Measurements from ENCODE around the gene ADAMTS2.

ADAMTS2 gene

DNA sequence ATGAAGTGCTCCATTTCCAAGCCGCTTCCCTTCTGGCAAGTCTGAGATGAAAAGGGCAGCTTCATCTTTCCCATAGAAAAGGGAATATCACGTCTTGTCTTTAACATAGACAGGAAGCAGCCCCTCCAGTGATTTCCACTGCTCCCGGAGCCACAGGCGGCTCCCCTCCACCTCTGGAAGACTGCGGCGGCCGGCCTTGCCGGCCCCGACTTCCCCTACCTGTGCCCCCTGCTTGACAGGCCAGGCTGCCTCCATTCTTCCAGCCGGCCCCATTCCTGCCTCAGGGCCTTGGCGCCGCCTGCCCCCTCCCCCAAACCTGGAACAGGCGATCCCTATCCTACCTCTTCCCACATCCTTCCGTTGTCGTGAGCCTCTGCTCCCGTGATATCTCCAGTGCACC lies 143.3 kb downstream of the ADAMTS2 start:
- ATAC-seq (replicated peaks; ENCODE audit: extremely low read depth, poor library complexity, severe bottlenecking) (no peak), DNase-seq (ENCODE audit: low spot score in 2 of 2) (no peak)
- Mint-ChIP-seq H3K27ac (ENCODE audit: low read depth) (no peak overlapping the region), H3K4me1 (no peaks in the 10 kb centered on the region), H3K36me3 (ENCODE audit: insufficient read depth) (no peaks in the 10 kb centered on the region), H3K27me3 (no peaks in the 10 kb centered on the region), H3K9me3 (no peaks in the 10 kb centered on the region), H3K4me3 (no peak overlapping the region)

DNA sequence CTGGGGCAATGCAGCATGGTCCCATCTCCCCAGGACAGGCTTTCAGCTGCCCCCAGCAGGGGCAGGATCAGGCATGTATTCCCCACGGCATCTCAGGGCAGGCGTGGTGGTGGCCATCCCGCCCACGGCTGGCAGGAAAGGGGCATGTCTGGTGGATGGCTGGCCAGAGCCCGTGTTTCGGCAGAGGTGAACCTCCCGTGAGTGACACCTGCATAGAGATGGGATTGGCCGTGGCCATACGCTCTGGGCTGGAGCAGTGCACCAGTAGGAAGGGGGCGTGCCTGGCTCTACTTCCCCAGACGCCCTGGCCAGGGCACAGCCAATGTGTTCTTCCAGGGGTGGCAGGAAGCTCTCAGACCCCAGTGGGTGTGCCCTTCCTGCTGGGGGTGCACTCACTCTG lies 146.0 kb downstream of the ADAMTS2 start:
- H3K9me3 Mint-ChIP-seq = no peaks in the 10 kb centered on the region

DNA sequence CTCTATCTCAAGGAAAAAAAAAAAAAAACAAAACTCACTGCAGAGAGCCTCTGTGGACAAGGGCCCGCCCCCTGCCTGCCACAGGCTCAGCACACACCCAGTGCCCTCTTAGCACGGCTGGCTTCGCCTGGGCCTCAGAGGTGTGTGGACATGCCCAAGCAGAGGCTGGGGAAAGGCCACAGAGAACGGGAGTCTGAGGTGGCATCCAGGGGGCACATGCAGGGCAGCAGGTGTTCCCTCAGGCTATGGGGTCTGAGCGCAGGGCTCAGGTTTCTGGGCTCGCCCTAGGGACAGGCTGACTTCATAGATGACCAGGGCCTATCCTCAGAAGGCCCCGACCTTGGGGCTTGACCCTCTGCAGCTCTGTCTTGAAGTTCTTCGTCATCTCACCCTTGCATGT lies 146.4 kb downstream of the ADAMTS2 start:
- ATAC-seq (replicated peaks; ENCODE audit: extremely low read depth, poor library complexity, severe bottlenecking) (no peak), DNase-seq (ENCODE audit: low spot score in 2 of 2) (no peak)
- H3K4me3 Mint-ChIP-seq = no peak overlapping the region
- no peaks in the 10 kb centered on the region for H3K27me3 Mint-ChIP-seq
- no peaks in the 10 kb centered on the region for H3K9me3 Mint-ChIP-seq
- no peak overlapping the region for H3K27ac Mint-ChIP-seq (ENCODE audit: low read depth)
- no peaks in the 10 kb centered on the region for H3K4me1 Mint-ChIP-seq
- H3K36me3 Mint-ChIP-seq (ENCODE audit: insufficient read depth) = no peaks in the 10 kb centered on the region

More for the DNA sequence above, 146.0 kb downstream of the ADAMTS2 start:
- no peak for ATAC-seq (replicated peaks; ENCODE audit: extremely low read depth, poor library complexity, severe bottlenecking)
- no peaks in the 10 kb centered on the region for H3K36me3 Mint-ChIP-seq (ENCODE audit: insufficient read depth)
- no peaks in the 10 kb centered on the region for H3K27me3 Mint-ChIP-seq
- H3K4me1 Mint-ChIP-seq = no peaks in the 10 kb centered on the region
- H3K27ac Mint-ChIP-seq (ENCODE audit: low read depth) = no peak overlapping the region
- DNase-seq (ENCODE audit: low spot score in 2 of 2) = no peak
- no peak overlapping the region for H3K4me3 Mint-ChIP-seq

DNA sequence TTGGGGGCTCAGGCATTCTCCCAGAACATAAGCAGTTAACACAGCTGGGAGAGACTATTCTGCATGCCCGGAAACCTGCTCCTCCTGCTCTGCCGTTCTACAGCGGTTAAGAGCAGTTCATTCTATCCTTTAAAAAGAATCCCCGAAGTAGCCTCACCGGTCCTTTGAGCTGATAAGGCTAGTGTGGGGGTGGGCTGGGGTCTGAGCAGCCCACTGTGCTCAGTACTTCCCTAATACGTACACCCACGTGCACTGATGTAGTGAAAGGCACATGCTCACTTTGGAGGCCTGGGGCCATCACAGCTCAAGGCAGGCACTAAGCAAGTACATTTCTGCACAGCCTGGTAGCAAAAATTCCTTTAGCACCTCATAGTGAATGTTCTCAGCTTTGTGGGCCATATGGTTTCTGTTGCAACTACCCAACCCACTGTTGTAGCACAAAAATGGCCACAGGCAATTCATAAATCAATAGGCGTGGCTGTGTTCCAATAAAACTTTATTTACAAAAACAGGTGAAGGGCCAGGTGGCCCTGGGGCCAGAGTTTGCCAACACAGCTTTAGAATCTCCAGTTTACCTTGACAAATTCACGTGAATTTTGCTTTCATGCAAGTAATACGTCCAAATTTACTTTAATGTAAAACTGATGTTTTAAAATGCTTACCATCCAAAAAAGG lies 148.7 kb downstream of the ADAMTS2 start:
- no peak overlapping the region for H3K4me3 Mint-ChIP-seq
- H3K4me1 Mint-ChIP-seq = no peaks in the 10 kb centered on the region
- H3K27ac Mint-ChIP-seq (ENCODE audit: low read depth) = no peak overlapping the region
- ATAC-seq (replicated peaks; ENCODE audit: extremely low read depth, poor library complexity, severe bottlenecking) (no peak), DNase-seq (ENCODE audit: low spot score in 2 of 2) (no peak)
- no peaks in the 10 kb centered on the region for H3K27me3 Mint-ChIP-seq
- H3K36me3 Mint-ChIP-seq (ENCODE audit: insufficient read depth) = peaks cover 2% of the 10 kb centered on the region
- H3K9me3 Mint-ChIP-seq = no peaks in the 10 kb centered on the region

DNA sequence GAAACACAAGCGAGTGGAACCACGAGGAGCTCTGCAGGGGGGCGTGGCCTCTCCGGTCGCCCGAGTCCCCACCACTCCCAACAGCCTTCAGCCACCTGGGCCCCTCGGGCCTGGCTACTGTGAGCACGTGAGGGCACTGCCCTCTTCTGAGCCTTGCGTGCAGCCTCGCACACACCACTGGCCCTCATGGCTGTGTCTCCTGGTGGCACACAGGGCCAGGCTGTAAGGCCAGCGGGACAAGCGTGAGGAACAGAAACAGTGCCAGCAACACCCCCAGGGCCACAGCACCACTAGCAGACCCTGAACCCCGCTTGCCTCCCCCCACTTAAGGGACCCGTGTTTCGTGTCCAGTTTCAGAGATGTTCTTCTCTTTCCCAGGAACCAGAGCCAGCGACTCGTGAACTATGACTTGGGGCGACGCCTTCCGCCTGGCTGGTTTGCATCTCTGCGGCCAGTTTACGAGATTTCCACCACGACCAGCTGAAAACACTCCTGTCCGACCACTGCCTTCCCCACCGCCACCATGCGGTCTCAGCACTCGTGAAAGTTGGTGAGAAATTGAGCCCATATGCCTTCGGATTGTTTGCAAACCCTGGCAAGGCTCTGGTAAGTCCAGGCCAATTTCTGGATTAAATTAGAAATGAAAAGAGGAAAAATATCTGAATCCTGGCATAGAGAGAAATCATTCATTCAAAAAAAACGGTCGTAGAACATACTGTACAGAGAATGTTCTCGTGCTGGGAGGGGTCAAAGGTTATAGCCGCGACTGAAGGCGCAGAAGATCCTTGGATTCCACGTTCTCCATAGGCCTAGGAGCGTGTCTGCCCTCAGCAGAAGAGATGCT lies 149.5 kb downstream of the ADAMTS2 start:
- DNase-seq (ENCODE audit: low spot score in 2 of 2) (no peak), ATAC-seq (replicated peaks; ENCODE audit: extremely low read depth, poor library complexity, severe bottlenecking) (no peak)
- no peak overlapping the region for H3K4me3 Mint-ChIP-seq
- no peaks in the 10 kb centered on the region for H3K9me3 Mint-ChIP-seq
- peaks cover 2% of the 10 kb centered on the region for H3K36me3 Mint-ChIP-seq (ENCODE audit: insufficient read depth)
- H3K4me1 Mint-ChIP-seq = no peaks in the 10 kb centered on the region
- no peak overlapping the region for H3K27ac Mint-ChIP-seq (ENCODE audit: low read depth)
- no peaks in the 10 kb centered on the region for H3K27me3 Mint-ChIP-seq

DNA sequence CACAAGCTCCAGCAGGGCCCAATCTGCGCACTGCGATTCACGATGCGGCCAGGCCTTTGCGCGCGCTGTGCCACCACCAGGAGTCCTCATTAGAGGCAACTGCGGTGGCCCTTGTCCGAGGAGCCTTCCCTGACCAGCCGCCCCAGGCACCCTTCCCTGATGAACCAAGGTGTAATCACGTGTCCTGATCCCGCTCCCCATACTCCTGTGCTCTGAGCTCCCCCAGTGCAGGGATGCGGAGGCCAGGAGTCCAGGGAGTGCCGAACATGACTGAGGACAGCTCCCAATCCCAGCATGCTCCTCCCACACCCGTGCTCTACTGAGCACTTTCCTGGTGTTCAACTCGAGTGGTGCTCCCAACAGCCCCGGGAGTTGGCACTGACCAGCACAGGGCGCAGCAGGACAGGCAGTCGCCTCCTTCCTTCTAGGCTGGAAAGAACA lies 150.3 kb downstream of the ADAMTS2 start:
- ATAC-seq (replicated peaks; ENCODE audit: extremely low read depth, poor library complexity, severe bottlenecking) = no peak
- peaks cover 2% of the 10 kb centered on the region for H3K36me3 Mint-ChIP-seq (ENCODE audit: insufficient read depth)
- H3K27me3 Mint-ChIP-seq = no peaks in the 10 kb centered on the region
- no peaks in the 10 kb centered on the region for H3K9me3 Mint-ChIP-seq
- H3K4me1 Mint-ChIP-seq = no peaks in the 10 kb centered on the region
- DNase-seq (ENCODE audit: low spot score in 2 of 2) = no peak
- H3K4me3 Mint-ChIP-seq = no peak overlapping the region
- no peak overlapping the region for H3K27ac Mint-ChIP-seq (ENCODE audit: low read depth)

DNA sequence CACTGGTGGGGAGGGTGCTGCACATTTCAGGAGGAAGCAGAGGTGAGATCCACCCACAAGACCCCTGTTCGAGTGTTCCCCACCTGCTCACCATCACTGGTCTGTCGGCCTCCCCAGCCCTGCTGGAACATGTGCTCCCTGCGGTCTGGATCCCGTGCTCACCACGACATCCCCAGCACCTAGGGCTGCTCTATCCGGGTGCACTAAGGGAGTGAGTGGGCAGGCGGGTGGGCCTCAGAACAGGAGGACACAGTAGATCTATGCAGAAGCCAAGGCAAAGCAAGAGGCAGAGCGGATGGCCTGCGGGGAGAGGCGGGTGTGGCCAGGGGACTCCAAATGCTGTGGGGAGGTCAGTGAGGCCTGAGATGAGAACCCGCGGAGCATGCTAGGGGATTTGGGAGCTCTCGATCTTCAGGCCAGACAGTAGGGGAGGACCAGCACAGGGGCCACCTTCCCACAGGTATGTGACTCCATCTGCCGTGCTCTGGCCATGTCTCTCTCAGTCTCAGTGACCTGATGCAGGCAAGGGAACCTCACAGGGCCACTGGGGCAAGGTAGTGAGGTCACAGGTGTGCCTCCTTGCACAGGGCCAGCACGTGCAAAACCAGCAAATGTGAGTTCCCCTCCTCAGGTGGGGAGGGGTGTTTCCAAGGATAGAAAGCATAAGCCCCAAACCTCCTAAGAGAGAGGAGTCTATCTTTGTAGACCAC lies 150.9 kb downstream of the ADAMTS2 start:
- DNase-seq (ENCODE audit: low spot score in 2 of 2) (no peak), ATAC-seq (replicated peaks; ENCODE audit: extremely low read depth, poor library complexity, severe bottlenecking) (no peak)
- Mint-ChIP-seq H3K4me3 (no peak overlapping the region), H3K36me3 (ENCODE audit: insufficient read depth) (peaks cover 2% of the 10 kb centered on the region), H3K4me1 (no peaks in the 10 kb centered on the region), H3K9me3 (no peaks in the 10 kb centered on the region), H3K27me3 (no peaks in the 10 kb centered on the region), H3K27ac (ENCODE audit: low read depth) (no peak overlapping the region)

DNA sequence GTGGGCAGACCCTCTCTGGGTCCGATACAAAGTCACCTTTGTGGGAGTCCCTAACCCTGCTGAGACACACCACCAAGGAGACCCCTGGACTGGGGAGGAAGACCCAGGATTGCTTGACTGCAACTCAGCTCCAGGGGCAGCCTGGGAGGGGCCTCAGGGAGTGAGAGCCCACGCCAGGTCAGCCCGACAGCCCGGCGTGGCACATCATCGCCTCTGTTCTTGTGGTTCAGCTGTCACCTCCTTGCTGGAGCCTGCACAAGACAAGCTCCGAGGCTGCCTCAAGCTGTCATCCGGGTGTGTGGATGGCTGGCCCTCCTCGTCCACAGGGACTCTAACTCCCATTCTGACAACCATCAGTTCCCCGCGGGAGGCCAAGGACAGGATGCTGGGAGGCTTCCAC lies 151.5 kb downstream of the ADAMTS2 start:
- Mint-ChIP-seq H3K27me3 (no peaks in the 10 kb centered on the region), H3K4me1 (no peaks in the 10 kb centered on the region), H3K9me3 (no peaks in the 10 kb centered on the region), H3K36me3 (ENCODE audit: insufficient read depth) (peaks cover 2% of the 10 kb centered on the region), H3K4me3 (no peak overlapping the region), H3K27ac (ENCODE audit: low read depth) (no peak overlapping the region)
- DNase-seq (ENCODE audit: low spot score in 2 of 2) (no peak), ATAC-seq (replicated peaks; ENCODE audit: extremely low read depth, poor library complexity, severe bottlenecking) (no peak)

DNA sequence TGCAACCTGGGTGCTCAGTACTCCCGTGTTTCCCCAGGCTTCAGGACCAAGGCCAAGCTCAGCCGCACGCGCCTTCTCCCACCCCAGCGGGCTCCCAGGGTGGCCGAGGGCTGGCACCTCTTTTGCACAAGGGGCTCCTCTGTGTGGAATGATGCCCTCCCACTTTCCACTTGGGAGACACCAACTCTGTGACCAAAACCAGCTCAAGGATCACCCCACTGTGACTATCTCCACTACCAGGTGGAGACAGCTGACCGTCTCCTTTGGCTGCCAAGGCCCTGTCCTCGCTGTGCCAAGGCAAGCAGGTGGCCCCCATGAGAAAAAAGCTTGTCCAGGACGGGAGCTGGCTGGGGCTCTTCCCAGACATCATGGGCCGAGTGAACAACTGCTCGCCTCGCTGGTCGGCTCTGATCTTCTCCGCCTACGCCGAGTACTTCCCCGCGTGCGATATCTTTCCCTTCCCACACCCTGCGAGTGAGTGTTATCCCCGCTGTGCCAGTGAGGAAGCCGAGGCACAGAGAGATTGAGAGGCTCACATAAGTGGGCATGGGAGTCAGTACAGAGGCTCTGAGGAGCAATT lies 152.3 kb downstream of the ADAMTS2 start:
- no peak for DNase-seq (ENCODE audit: low spot score in 2 of 2)
- H3K4me3 Mint-ChIP-seq = no peak overlapping the region
- no peak overlapping the region for H3K27ac Mint-ChIP-seq (ENCODE audit: low read depth)
- H3K27me3 Mint-ChIP-seq = no peaks in the 10 kb centered on the region
- no peak for ATAC-seq (replicated peaks; ENCODE audit: extremely low read depth, poor library complexity, severe bottlenecking)
- H3K9me3 Mint-ChIP-seq = no peaks in the 10 kb centered on the region
- H3K36me3 Mint-ChIP-seq (ENCODE audit: insufficient read depth) = peaks cover 2% of the 10 kb centered on the region
- no peaks in the 10 kb centered on the region for H3K4me1 Mint-ChIP-seq

DNA sequence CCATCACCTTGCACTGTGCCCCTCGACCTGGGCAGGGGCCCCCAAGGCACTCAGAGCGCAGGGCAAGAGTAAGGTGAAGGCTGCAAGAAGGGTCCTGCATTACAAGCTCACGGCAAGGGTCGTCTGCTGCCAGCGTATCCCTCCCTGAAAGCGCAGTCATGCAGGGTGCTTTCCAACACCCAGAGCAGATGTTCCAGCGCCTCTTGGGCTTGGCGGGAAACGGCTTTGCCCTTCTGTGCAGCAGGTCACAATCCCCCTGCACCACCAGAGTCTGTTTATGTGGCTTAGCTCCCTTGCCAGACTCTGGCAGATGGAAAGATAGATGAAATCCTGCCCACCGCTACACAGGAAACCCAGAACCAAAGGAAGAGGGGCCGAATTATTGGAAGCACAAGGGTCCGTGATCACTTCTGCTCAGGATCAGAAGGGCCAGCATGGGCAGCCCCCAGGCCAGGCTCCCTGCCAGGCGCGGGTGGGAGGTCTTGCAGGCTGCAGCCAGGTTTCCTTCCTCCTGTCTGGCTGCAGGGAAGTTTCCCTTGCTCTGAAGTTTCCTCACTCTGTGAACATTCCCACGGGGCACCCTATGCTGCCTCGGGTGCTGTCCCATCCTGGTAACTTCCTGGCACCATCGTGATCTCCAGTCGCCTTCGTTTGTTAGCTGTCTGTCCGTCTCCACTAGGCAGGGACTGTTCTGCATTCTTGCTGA lies 152.9 kb downstream of the ADAMTS2 start:
- ATAC-seq (replicated peaks; ENCODE audit: extremely low read depth, poor library complexity, severe bottlenecking) (no peak), DNase-seq (ENCODE audit: low spot score in 2 of 2) (no peak)
- Mint-ChIP-seq H3K4me3 (no peak overlapping the region), H3K9me3 (no peaks in the 10 kb centered on the region), H3K27me3 (peaks cover 2% of the 10 kb centered on the region), H3K27ac (ENCODE audit: low read depth) (no peak overlapping the region), H3K4me1 (no peaks in the 10 kb centered on the region), H3K36me3 (ENCODE audit: insufficient read depth) (peaks cover 2% of the 10 kb centered on the region)

DNA sequence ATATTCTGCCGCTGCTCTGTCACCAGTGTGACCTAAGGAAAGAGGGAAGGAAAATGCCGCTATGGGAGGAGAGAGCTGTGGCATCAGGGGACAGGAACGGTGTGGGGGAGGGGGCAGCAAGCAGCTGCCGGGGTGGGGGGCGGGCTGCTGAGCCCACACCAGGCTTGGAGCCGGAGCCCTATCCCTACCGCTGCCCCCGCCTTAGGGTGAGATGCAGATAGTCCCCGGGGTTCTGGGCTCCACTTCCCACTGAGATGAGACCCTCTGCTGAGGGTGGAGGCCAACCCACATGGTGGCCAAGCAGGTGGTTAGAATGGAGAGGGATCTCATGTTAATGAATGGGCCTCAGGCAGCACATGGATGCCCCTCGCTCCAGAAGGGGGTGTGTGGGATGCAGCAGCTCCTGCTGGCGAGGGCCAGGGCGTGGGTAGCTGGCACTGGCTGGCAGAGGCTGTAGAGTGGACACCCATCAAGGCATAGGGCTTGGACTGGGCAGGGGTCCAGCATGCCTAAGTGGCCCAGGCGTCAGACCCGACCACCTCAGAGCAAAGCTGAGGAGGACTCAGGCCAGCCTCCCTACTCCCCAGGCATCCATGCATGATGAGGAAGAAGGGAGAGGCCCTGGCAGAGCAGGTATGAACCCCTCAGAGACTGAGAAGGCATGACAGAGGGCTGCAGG lies 153.6 kb downstream of the ADAMTS2 start:
- H3K36me3 Mint-ChIP-seq (ENCODE audit: insufficient read depth) = peaks cover 2% of the 10 kb centered on the region
- no peak for DNase-seq (ENCODE audit: low spot score in 2 of 2)
- H3K4me3 Mint-ChIP-seq = no peak overlapping the region
- H3K9me3 Mint-ChIP-seq = no peaks in the 10 kb centered on the region
- no peaks in the 10 kb centered on the region for H3K4me1 Mint-ChIP-seq
- peaks cover 9% of the 10 kb centered on the region for H3K27me3 Mint-ChIP-seq
- ATAC-seq (replicated peaks; ENCODE audit: extremely low read depth, poor library complexity, severe bottlenecking) = no peak
- H3K27ac Mint-ChIP-seq (ENCODE audit: low read depth) = no peak overlapping the region
